ENCODE measurements around the gene OLR1. TPM values are rescaled to one million over a fixed set of nuclear protein-coding genes. Genes with fewer than 3 reads are reported as not detected.
"Not testable (repeated sequence)": the region's sequence is repeated elsewhere in the genome, so short reads cannot be mapped to it uniquely, and the experiment has no call there.

The OLR1 gene
- not detected for total RNA-seq (ENCODE audit: unreplicated experiment)
- long read RNA-seq: 0 reads

- H3K36me3 Mint-ChIP-seq (ENCODE audit: low read depth, unreplicated experiment): no peaks in the 10 kb centered on the region
- no peak within 1 kb of the TSS for H3K4me3 Mint-ChIP-seq (ENCODE audit: unreplicated experiment)
- no peak within 1 kb of the TSS for H3K27ac Mint-ChIP-seq (ENCODE audit: unreplicated experiment)
- no peaks in the 10 kb centered on the region for H3K27me3 Mint-ChIP-seq (ENCODE audit: unreplicated experiment)
- no peak for TF ChIP-seq CTCF (IDR thresholded peaks at IDR 0.05; ENCODE audit: unreplicated experiment)
- no peak for DNase-seq (ENCODE audit: low spot score)
- H3K4me1 Mint-ChIP-seq (ENCODE audit: unreplicated experiment): no peaks in the 10 kb centered on the region
- H3K9me3 Mint-ChIP-seq (ENCODE audit: unreplicated experiment): no peaks in the 10 kb centered on the region
Measured at GRCh38 chr12:10171973-10172728, at the start of gene OLR1. Gene OLR1 (minus strand): TSS chr12:10172132. CDS start chr12:10172077, 55 bp downstream.

- H3K36me3 Mint-ChIP-seq (ENCODE audit: low read depth, unreplicated experiment): peaks cover 46% of the 10 kb centered on the region
- H3K27ac Mint-ChIP-seq (ENCODE audit: unreplicated experiment): no peak overlapping the region
- H3K9me3 Mint-ChIP-seq (ENCODE audit: unreplicated experiment): no peaks in the 10 kb centered on the region
- peaks cover 4% of the 10 kb centered on the region for H3K4me1 Mint-ChIP-seq (ENCODE audit: unreplicated experiment)
- no peak for TF ChIP-seq CTCF (IDR thresholded peaks at IDR 0.05; ENCODE audit: unreplicated experiment)
- H3K4me3 Mint-ChIP-seq (ENCODE audit: unreplicated experiment): peak overlapping the region; percentile 7
- H3K27me3 Mint-ChIP-seq (ENCODE audit: unreplicated experiment): no peaks in the 10 kb centered on the region
- DNase-seq (ENCODE audit: low spot score): no peak
Measured at GRCh38 chr12:10220398-10221077, 48.6 kb upstream of the OLR1 start.

GRCh38 chr12:10218021-10218420 lies 46.1 kb upstream of the OLR1 start:
- Mint-ChIP-seq H3K27me3 (ENCODE audit: unreplicated experiment) (peaks cover 5% of the 10 kb centered on the region), H3K9me3 (ENCODE audit: unreplicated experiment) (no peaks in the 10 kb centered on the region), H3K4me3 (ENCODE audit: unreplicated experiment) (no peak overlapping the region), H3K27ac (ENCODE audit: unreplicated experiment) (peak overlapping the region; percentile 24), H3K36me3 (ENCODE audit: low read depth, unreplicated experiment) (peaks cover 32% of the 10 kb centered on the region), H3K4me1 (ENCODE audit: unreplicated experiment) (peaks cover 16% of the 10 kb centered on the region)
- TF ChIP-seq CTCF (IDR thresholded peaks at IDR 0.05; ENCODE audit: unreplicated experiment): no peak
- no peak for DNase-seq (ENCODE audit: low spot score)

GRCh38 chr12:10215946-10216345 lies 44.0 kb upstream of the OLR1 start:
- H3K27me3 Mint-ChIP-seq (ENCODE audit: unreplicated experiment); DNase-seq (ENCODE audit: low spot score); H3K9me3 Mint-ChIP-seq (ENCODE audit: unreplicated experiment): not testable (repeated sequence)
- Mint-ChIP-seq H3K27ac (ENCODE audit: unreplicated experiment) (peak overlapping the region; percentile 61), H3K4me3 (ENCODE audit: unreplicated experiment) (peak overlapping the region; percentile 100), H3K4me1 (ENCODE audit: unreplicated experiment) (peaks cover 23% of the 10 kb centered on the region), H3K36me3 (ENCODE audit: low read depth, unreplicated experiment) (peaks cover 11% of the 10 kb centered on the region)

- H3K36me3 Mint-ChIP-seq (ENCODE audit: low read depth, unreplicated experiment): peaks cover 6% of the 10 kb centered on the region
- H3K27me3 Mint-ChIP-seq (ENCODE audit: unreplicated experiment): peaks cover 9% of the 10 kb centered on the region
- peak overlapping the region; percentile 100 for H3K27ac Mint-ChIP-seq (ENCODE audit: unreplicated experiment)
- H3K4me3 Mint-ChIP-seq (ENCODE audit: unreplicated experiment): peak overlapping the region; percentile 100
- peaks cover 23% of the 10 kb centered on the region for H3K4me1 Mint-ChIP-seq (ENCODE audit: unreplicated experiment)
- no peaks in the 10 kb centered on the region for H3K9me3 Mint-ChIP-seq (ENCODE audit: unreplicated experiment)
- no peak for DNase-seq (ENCODE audit: low spot score)
- TF ChIP-seq CTCF (IDR thresholded peaks at IDR 0.05; ENCODE audit: unreplicated experiment): no peak
Measured at GRCh38 chr12:10215436-10215835, 43.5 kb upstream of the OLR1 start.
